Endothelial cell of umbilical vein (primary cell): Measurements from ENCODE around the gene C19orf33. TPM values are rescaled to one million over a fixed set of nuclear protein-coding genes. Genes with fewer than 3 reads are reported as not detected.

ENCODE experiments used
- BruUV-seq: library from RNA; stranded (reverse); fragments of 400-500 nt; replicated peaks from 2 replicates; lab custom pipeline; 2021; lab: Mats Ljungman, UMichigan
- CTCF ChIA-PET: fragments of 300-600, 350-600 bp; sonication (Branson Sonifier 250); formaldehyde crosslinking; loops from one replicate; lab custom pipeline; 2021; ENCODE audit warnings: antibody characterized with exemption, inconsistent platforms; lab: Charles Lee
- POLR2A ChIA-PET: fragments of 300-600, 350-600 bp; sonication (Branson Sonifier 250); formaldehyde crosslinking; loops from one replicate; lab custom pipeline; 2021; ENCODE audit warnings: antibody characterized with exemption, inconsistent platforms; lab: Charles Lee
- DNase-seq: peaks from one replicate; pipeline ENCODE4 v3.0.0-alpha.2; 2011; ENCODE audit warnings: low read depth, low spot score
- FAIRE-seq: peaks from 2 replicates; lab custom pipeline; 2011; peaks lifted over from hg19 to GRCh38; lab: Jason Lieb, UNC
- H2AFZ ChIP-seq: 2 replicates; pipeline ENCODE4 v1.6.0; 2012; ENCODE audit warnings: low read depth, low read length, control low read depth, inconsistent platforms
- H3K27ac ChIP-seq: 2 replicates; pipeline ENCODE4 v1.5.1; 2011; ENCODE audit warnings: low read depth, mild to moderate bottlenecking, control low read depth, low read length, moderate library complexity; ENCODE audit not compliant: insufficient read depth
- H3K27me3 ChIP-seq, 2 experiments: 2 replicates each; pipeline versions ENCODE4 v1.6.0 to v1.6.1; 2011; ENCODE audit warnings: low read length in 2 of 2, mixed read lengths in 1 of 2; ENCODE audit not compliant: control insufficient read depth in 2 of 2, insufficient read depth in 2 of 2
- H3K36me3 ChIP-seq, 2 experiments: 2 replicates in 1 of 2; 3 replicates in 1 of 2; pipeline ENCODE4 v1.5.1; 2011; ENCODE audit warnings: low read length in 2 of 2, mild to moderate bottlenecking in 1 of 2, moderate library complexity in 1 of 2; ENCODE audit not compliant: control insufficient read depth in 2 of 2, insufficient read depth in 2 of 2; ENCODE audit errors: extremely low read depth in 1 of 2
- H3K4me1 ChIP-seq: 3 replicates; pipeline ENCODE4 v1.5.1; 2011; ENCODE audit warnings: mild to moderate bottlenecking, low read length; ENCODE audit not compliant: control insufficient read depth, insufficient read depth; ENCODE audit errors: extremely low read depth
- H3K4me2 ChIP-seq: 2 replicates; pipeline ENCODE4 v1.6.1; 2011; ENCODE audit warnings: low read length, control low read depth, mixed read lengths; ENCODE audit not compliant: insufficient read depth
- H3K4me3 ChIP-seq, 3 experiments: fragments of 200-600 bp in 1 of 3; sonication (generic), shearing (Covaris generic) in 1 of 3; replicated peaks in 1 of 3; 2 replicates each; pipeline ENCODE4 v1.5.1; 2011 to 2016; ENCODE audit warnings: control low read depth in 3 of 3, low read length in 3 of 3, mild to moderate bottlenecking in 2 of 3, inconsistent platforms in 1 of 3, low read depth in 1 of 3, moderate library complexity in 1 of 3; ENCODE audit not compliant: insufficient read depth in 1 of 3
- H3K79me2 ChIP-seq: 2 replicates; pipeline ENCODE4 v1.6.0; 2012; ENCODE audit warnings: low read length, inconsistent platforms; ENCODE audit not compliant: control insufficient read depth, insufficient read depth
- H3K9ac ChIP-seq: replicated peaks from 2 replicates; pipeline ENCODE3; 2011; ENCODE audit warnings: low read length, control low read depth; ENCODE audit not compliant: insufficient read depth; ENCODE audit errors: extremely low read depth
- H3K9me1 ChIP-seq: replicated peaks from 3 replicates; pipeline ENCODE4 v1.6.0; 2011; ENCODE audit warnings: mild to moderate bottlenecking, low read length; ENCODE audit not compliant: control insufficient read depth, insufficient read depth; ENCODE audit errors: extremely low read depth
- H3K9me3 ChIP-seq: replicated peaks from 2 replicates; pipeline ENCODE4 v1.5.1; 2012; ENCODE audit warnings: low read length, inconsistent platforms; ENCODE audit not compliant: control insufficient read depth, insufficient read depth
- H4K20me1 ChIP-seq: replicated peaks from 2 replicates; pipeline ENCODE3; 2011; ENCODE audit warnings: mild to moderate bottlenecking, low read length; ENCODE audit not compliant: control insufficient read depth, insufficient read depth; ENCODE audit errors: extremely low read depth
- EZH2 ChIP-seq: IDR thresholded peaks from 2 replicates; pipeline ENCODE4 v1.6.1; 2012; ENCODE audit warnings: borderline replicate concordance, low read depth, mild to moderate bottlenecking, moderate library complexity, low read length, inconsistent platforms; ENCODE audit not compliant: severe bottlenecking
- GATA2 ChIP-seq: IDR thresholded peaks from 2 replicates; pipeline ENCODE4 v1.7.0; 2011; ENCODE audit warnings: low read depth, mild to moderate bottlenecking, moderate library complexity, mixed read lengths, low read length; ENCODE audit not compliant: insufficient read length, insufficient read depth
- JUN ChIP-seq: IDR thresholded peaks from 2 replicates; pipeline ENCODE4 v1.6.1; 2011; ENCODE audit warnings: borderline replicate concordance, low read depth; ENCODE audit not compliant: insufficient read length, insufficient read depth
- MYC ChIP-seq: IDR thresholded peaks from one replicate; pipeline ENCODE4 v1.6.1; 2011; ENCODE audit warnings: mild to moderate bottlenecking, low read depth, low read length
- POLR2A ChIP-seq: IDR thresholded peaks from 2 replicates; pipeline ENCODE4 v1.6.1; 2012; ENCODE audit warnings: low read depth, mild to moderate bottlenecking, control low read depth, low read length
- POLR2AphosphoS5 ChIP-seq: IDR thresholded peaks from 2 replicates; pipeline ENCODE4 v1.6.1; 2012; ENCODE audit warnings: low read depth, mild to moderate bottlenecking, control low read depth, low read length, moderate library complexity; ENCODE audit not compliant: insufficient read depth
- dilution Hi-C: fragments of 300-500 bp; cut with MboI; formaldehyde crosslinking; loops from one replicate; pipeline ENCODE4 v1.15.0; 2019; ENCODE audit warnings: low sequenced_read_pairs; ENCODE audit not compliant: extremely low pct_ligation_motif_present
- intact Hi-C: fragments of 100-400 bp; cut with micrococcal nuclease; formaldehyde crosslinking; loops from one replicate; pipeline ENCODE4 v1.10.0; 2022
- polyA plus RNA-seq, 4 experiments: library from polyadenylated mRNA; depleted of rRNA in 3 of 4; stranded (reverse) in 3 of 4; unstranded in 1 of 4; fragments of >200 nt; gene quantifications; 2 replicates each; pipeline versions ENCODE4 v1.2.1 to v1.2.3, GENCODE V29; 2011 to 2012; ENCODE audit warnings: missing spikeins in 1 of 4
- total RNA-seq: library from RNA; stranded (reverse); gene quantifications from 2 replicates; pipeline ENCODE4 v1.2.3, GENCODE V29; 2021
- TF ChIP-seq, protein P1 (sequence below), 2 donors: IDR thresholded peaks; 1 replicate in 1 of 2; 2 replicates in 1 of 2; pipeline ENCODE4 v1.5.1; 2011; ENCODE audit warnings: low read length in 2 of 2, mild to moderate bottlenecking in 2 of 2, moderate library complexity in 2 of 2, control low read depth in 1 of 2, inconsistent platforms in 1 of 2, low read depth in 1 of 2; ENCODE audit not compliant: insufficient read depth in 1 of 2; ENCODE audit errors: extremely low read depth in 1 of 2
- TF ChIP-seq, protein P2 (sequence below): IDR thresholded peaks from 2 replicates; pipeline ENCODE4 v1.6.1; 2011; ENCODE audit not compliant: insufficient read depth, insufficient read length

Gene C19orf33
- total and polyA plus RNA-seq, 2 donors (not counting 3 experiments of a cell fraction or from before 2014, with no cell fraction given): 4.3 to 34.1 TPM

DNA sequence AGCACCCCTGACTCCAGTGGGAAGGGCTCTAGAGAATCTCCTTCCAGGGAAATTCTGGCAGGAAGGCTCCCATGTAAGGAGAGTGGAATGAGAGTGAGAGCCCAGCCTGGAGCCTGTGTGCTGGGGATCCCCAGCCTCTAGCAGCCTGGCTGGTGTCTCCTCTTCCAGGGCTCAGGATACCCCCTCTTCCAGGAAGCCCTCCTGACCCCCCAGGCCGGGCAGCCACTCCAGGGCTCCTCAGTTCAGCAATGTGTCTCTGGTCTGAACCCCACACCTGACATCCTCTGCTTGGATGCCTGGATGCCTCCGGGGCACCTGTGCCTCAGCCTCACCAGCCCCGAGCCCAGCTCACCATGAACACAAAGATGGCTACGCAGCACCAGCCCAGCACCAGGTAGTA, 3.0 kb downstream of the C19orf33 start:
- ChIA-PET POLR2A (no interaction called here), CTCF (interaction anchor here (1.2 kb wide), 1 partner anchor 29 kb away, joined by 3 read pairs; the partner anchor contains the start of gene CATSPERG)
- Histone ChIP-seq H3K27ac (no peak overlapping the region), H3K9me3 (no peaks in the 10 kb centered on the region), H3K4me2 (no peak overlapping the region), H3K9ac (no peak overlapping the region), H3K27me3 (no peaks in the 10 kb centered on the region), H2AFZ (no peak overlapping the region), H4K20me1 (no peaks in the 10 kb centered on the region), H3K36me3 (peaks cover 0 to 10% of the 10 kb centered on the region in 2 experiments), H3K4me1 (peaks cover 16% of the 10 kb centered on the region), H3K4me3 (no peak overlapping the region), H3K9me1 (no peaks in the 10 kb centered on the region), H3K79me2 (no peaks in the 10 kb centered on the region)
- no peak for FAIRE-seq
- DNase-seq: no peak
- no TSS peak for BruUV-seq
- intact Hi-C loops: no loop called here
- TF ChIP-seq POLR2AphosphoS5 (no peak), POLR2A (no peak)
- dilution Hi-C loops: no loop called here

DNA sequence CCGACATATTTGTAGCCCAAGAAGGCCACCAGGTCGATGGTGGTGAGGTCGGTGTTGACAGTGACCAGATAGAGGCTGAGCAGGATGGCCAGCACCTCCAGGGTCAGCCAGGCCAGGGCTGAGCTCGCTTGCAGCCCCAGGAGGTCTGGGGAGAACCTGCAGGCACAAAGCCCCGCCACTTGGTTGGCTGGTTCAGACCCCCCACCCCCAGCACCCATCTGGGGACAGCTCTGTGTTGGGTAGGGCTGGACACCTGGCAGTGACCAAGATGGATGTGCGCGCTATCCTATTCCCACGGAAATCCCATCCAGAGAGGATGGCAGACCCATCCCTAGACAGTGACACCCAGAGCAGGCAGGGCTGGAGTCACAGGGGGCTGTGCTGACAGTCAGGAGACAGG, 3.5 kb downstream of the C19orf33 start:
- Histone ChIP-seq H3K27me3 (no peaks in the 10 kb centered on the region), H3K36me3 (peaks cover 0 to 10% of the 10 kb centered on the region in 2 experiments), H3K9me3 (no peaks in the 10 kb centered on the region), H3K4me1 (peaks cover 16% of the 10 kb centered on the region), H3K27ac (no peak overlapping the region), H3K4me3 (no peak overlapping the region), H3K9ac (no peak overlapping the region), H3K4me2 (no peak overlapping the region), H3K79me2 (no peaks in the 10 kb centered on the region), H2AFZ (no peak overlapping the region), H3K9me1 (no peaks in the 10 kb centered on the region), H4K20me1 (no peaks in the 10 kb centered on the region)
- no peak for TF ChIP-seq POLR2A
- no peak for TF ChIP-seq EZH2
- TF ChIP-seq, protein P1, sequence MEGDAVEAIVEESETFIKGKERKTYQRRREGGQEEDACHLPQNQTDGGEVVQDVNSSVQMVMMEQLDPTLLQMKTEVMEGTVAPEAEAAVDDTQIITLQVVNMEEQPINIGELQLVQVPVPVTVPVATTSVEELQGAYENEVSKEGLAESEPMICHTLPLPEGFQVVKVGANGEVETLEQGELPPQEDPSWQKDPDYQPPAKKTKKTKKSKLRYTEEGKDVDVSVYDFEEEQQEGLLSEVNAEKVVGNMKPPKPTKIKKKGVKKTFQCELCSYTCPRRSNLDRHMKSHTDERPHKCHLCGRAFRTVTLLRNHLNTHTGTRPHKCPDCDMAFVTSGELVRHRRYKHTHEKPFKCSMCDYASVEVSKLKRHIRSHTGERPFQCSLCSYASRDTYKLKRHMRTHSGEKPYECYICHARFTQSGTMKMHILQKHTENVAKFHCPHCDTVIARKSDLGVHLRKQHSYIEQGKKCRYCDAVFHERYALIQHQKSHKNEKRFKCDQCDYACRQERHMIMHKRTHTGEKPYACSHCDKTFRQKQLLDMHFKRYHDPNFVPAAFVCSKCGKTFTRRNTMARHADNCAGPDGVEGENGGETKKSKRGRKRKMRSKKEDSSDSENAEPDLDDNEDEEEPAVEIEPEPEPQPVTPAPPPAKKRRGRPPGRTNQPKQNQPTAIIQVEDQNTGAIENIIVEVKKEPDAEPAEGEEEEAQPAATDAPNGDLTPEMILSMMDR (IDR thresholded peaks at IDR 0.05; ENCODE audit: extremely low read depth in 1 of 2, insufficient read depth in 1 of 2, low read depth in 1 of 2, low read length in 2 of 2): no peak
- TF ChIP-seq, protein P2, sequence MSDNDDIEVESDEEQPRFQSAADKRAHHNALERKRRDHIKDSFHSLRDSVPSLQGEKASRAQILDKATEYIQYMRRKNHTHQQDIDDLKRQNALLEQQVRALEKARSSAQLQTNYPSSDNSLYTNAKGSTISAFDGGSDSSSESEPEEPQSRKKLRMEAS: no peak
- TF ChIP-seq GATA2: no peak
- no peak for TF ChIP-seq JUN
- TF ChIP-seq MYC: no peak
- TF ChIP-seq POLR2AphosphoS5: no peak
- dilution Hi-C loops: no loop called here
- ChIA-PET CTCF (interaction anchor here (1.2 kb wide), 1 partner anchor 28 kb away, joined by 3 read pairs; the partner anchor contains the start of gene CATSPERG), POLR2A (no interaction called here)
- BruUV-seq: no TSS peak
- FAIRE-seq (no peak), DNase-seq (no peak)
- intact Hi-C loops: no loop called here
